ENCODE results near the gene ASTN1.

DNA sequence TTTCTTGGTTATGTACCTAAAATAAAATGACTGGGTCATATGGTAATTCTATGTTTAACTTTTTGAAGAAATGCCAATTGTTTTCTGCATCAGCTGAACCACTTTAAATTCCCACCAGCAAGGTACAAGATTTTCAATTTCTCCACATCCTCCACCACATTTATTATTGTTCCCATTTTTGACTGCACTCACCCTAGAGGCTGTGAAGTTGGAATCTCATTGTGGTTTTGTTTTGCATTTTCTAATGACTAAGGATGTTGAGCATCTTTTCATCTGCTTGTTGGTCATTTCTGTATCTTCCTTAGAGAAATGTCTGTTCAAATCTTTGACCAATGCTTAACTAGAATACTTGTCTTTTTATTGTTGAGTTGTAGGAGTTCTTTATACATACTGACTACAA lies 72.5 kb downstream of the ASTN1 start:
- TF ChIP-seq POLR2A (IDR thresholded peaks at IDR 0.05) (no peak), EP300 (IDR thresholded peaks at IDR 0.05) (no peak), POLR2AphosphoS5 (IDR thresholded peaks at IDR 0.05) (no peak)
- TF ChIP-seq, protein P1, sequence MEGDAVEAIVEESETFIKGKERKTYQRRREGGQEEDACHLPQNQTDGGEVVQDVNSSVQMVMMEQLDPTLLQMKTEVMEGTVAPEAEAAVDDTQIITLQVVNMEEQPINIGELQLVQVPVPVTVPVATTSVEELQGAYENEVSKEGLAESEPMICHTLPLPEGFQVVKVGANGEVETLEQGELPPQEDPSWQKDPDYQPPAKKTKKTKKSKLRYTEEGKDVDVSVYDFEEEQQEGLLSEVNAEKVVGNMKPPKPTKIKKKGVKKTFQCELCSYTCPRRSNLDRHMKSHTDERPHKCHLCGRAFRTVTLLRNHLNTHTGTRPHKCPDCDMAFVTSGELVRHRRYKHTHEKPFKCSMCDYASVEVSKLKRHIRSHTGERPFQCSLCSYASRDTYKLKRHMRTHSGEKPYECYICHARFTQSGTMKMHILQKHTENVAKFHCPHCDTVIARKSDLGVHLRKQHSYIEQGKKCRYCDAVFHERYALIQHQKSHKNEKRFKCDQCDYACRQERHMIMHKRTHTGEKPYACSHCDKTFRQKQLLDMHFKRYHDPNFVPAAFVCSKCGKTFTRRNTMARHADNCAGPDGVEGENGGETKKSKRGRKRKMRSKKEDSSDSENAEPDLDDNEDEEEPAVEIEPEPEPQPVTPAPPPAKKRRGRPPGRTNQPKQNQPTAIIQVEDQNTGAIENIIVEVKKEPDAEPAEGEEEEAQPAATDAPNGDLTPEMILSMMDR (IDR thresholded peaks at IDR 0.05), result no peak
